MM.1S (cell line): ENCODE measurements around the gene C19orf53.

Source experiments
- DNase-seq: peaks from one replicate; pipeline ENCODE4 v3.0.0-alpha.2; 2015
- H2AFZ ChIP-seq: fragments of 300-600 bp; sonication (generic); 2 replicates; pipeline ENCODE4 v1.6.0; 2016; ENCODE audit warnings: antibody characterized with exemption, low read length
- H3F3A ChIP-seq: fragments of 300-600 bp; sonication (generic); 2 replicates; pipeline ENCODE4 v1.6.1; 2016; ENCODE audit warnings: mild to moderate bottlenecking, antibody characterized with exemption, low read length, moderate library complexity, mixed read lengths; ENCODE audit not compliant: insufficient read depth
- H3K27ac ChIP-seq: fragments of 300-600 bp; sonication (generic); 2 replicates; pipeline ENCODE4 v1.5.1; 2016; ENCODE audit warnings: mild to moderate bottlenecking, low read length
- H3K27me3 ChIP-seq: fragments of 300-600 bp; sonication (generic); replicated peaks from 2 replicates; pipeline ENCODE4 v1.6.0; 2016; ENCODE audit warnings: low read length; ENCODE audit not compliant: insufficient read depth
- H3K36me3 ChIP-seq: fragments of 300-600 bp; sonication (generic); replicated peaks from 2 replicates; pipeline ENCODE4 v1.6.1; 2016; ENCODE audit warnings: mild to moderate bottlenecking, low read length, mixed read lengths; ENCODE audit not compliant: insufficient read depth
- H3K4me1 ChIP-seq: fragments of 300-600 bp; sonication (generic); 2 replicates; pipeline ENCODE4 v1.6.1; 2016; ENCODE audit warnings: low read length, mixed read lengths
- H3K4me2 ChIP-seq: fragments of 300-600 bp; sonication (generic); 2 replicates; pipeline ENCODE4 v1.6.0; 2016; ENCODE audit warnings: low read depth, low read length
- H3K4me3 ChIP-seq: fragments of 300-600 bp; sonication (generic); 2 replicates; pipeline ENCODE4 v1.5.1; 2016; ENCODE audit warnings: low read length, mixed read lengths
- H3K79me2 ChIP-seq: fragments of 300-600 bp; sonication (generic); 2 replicates; pipeline ENCODE4 v1.6.1; 2016; ENCODE audit warnings: mixed run types, low read length, mixed read lengths
- H3K9ac ChIP-seq: fragments of 300-600 bp; sonication (generic); 2 replicates; pipeline ENCODE4 v1.6.1; 2016; ENCODE audit warnings: low read length, mixed read lengths
- H3K9me2 ChIP-seq: fragments of 300-600 bp; sonication (generic); replicated peaks from 2 replicates; pipeline ENCODE4 v1.6.1; 2016; ENCODE audit warnings: mild to moderate bottlenecking, low read length, mixed read lengths; ENCODE audit not compliant: insufficient read depth
- H3K9me3 ChIP-seq: fragments of 300-600 bp; sonication (generic); replicated peaks from 2 replicates; pipeline ENCODE4 v1.6.1; 2016; ENCODE audit warnings: mild to moderate bottlenecking, low read length, mixed read lengths; ENCODE audit not compliant: insufficient read depth
- H4K20me1 ChIP-seq: fragments of 300-600 bp; sonication (generic); 2 replicates; pipeline ENCODE4 v1.6.1; 2016; ENCODE audit warnings: mild to moderate bottlenecking, low read length, moderate library complexity, mixed read lengths; ENCODE audit not compliant: insufficient read depth
- CTCF ChIP-seq: fragments of 300-600 bp; sonication (generic); IDR thresholded peaks from 2 replicates; pipeline ENCODE4 v1.5.1; 2016; ENCODE audit warnings: antibody characterized with exemption, low read length, mixed read lengths
- EZH2 ChIP-seq: fragments of 300-600 bp; sonication (generic); optimal IDR thresholded peaks from 2 replicates; pipeline ENCODE3; 2017; ENCODE audit warnings: low read depth, mild to moderate bottlenecking, antibody characterized with exemption, low read length, mixed read lengths
- EZH2phosphoT487 ChIP-seq: fragments of 300-600 bp; sonication (generic); IDR thresholded peaks from 2 replicates; pipeline ENCODE4 v1.6.1; 2018; ENCODE audit warnings: antibody characterized with exemption, low read length

Gene C19orf53

GRCh38 chr19:13796301-13797057, 22.2 kb downstream of the C19orf53 start:
- Histone ChIP-seq H3K9ac (peak overlapping the region; percentile 49; the same call in 1 of the 2 replicates), H3K36me3 (no peaks in the 10 kb centered on the region), H3K4me1 (0 out of 2 replicates have a peak, but pooled peaks cover 5% of the 10 kb centered on the region), H3K27ac (no peak overlapping the region), H3F3A (no peaks in the 10 kb centered on the region), H3K4me3 (peak overlapping the region; percentile 62; the same call in 1 of the 2 replicates), H4K20me1 (no peaks in the 10 kb centered on the region), H3K9me2 (no peaks in the 10 kb centered on the region), H3K27me3 (no peaks in the 10 kb centered on the region), H3K9me3 (no peaks in the 10 kb centered on the region), H3K4me2 (peak overlapping the region; percentile 63), H2AFZ (0 out of 2 replicates have a peak overlapping the region, but pooled peaks have one; percentile 76), H3K79me2 (no peaks in the 10 kb centered on the region)
- DNase-seq: no peak
- TF ChIP-seq CTCF (no peak), EZH2phosphoT487 (no peak), EZH2 (no peak)

GRCh38 chr19:13797058-13797440, 22.8 kb downstream of the C19orf53 start:
- H3F3A ChIP-seq: no peaks in the 10 kb centered on the region
- no peaks in the 10 kb centered on the region for H3K27me3 ChIP-seq
- H4K20me1 ChIP-seq: no peaks in the 10 kb centered on the region
- TF ChIP-seq EZH2phosphoT487: no peak
- no peak for TF ChIP-seq CTCF
- no peak for TF ChIP-seq EZH2
- H3K9me2 ChIP-seq: no peaks in the 10 kb centered on the region
- no peak overlapping the region for H3K4me3 ChIP-seq
- H3K9ac ChIP-seq: no peak overlapping the region
- H3K9me3 ChIP-seq: no peaks in the 10 kb centered on the region
- no peaks in the 10 kb centered on the region for H3K36me3 ChIP-seq
- no peak overlapping the region for H2AFZ ChIP-seq
- H3K27ac ChIP-seq: no peak overlapping the region
- no peak for DNase-seq
- H3K4me2 ChIP-seq: no peak overlapping the region
- 0 out of 2 replicates have a peak, but pooled peaks cover 5% of the 10 kb centered on the region for H3K4me1 ChIP-seq
- no peaks in the 10 kb centered on the region for H3K79me2 ChIP-seq

GRCh38 chr19:13797870-13798269, 23.6 kb downstream of the C19orf53 start:
- Histone ChIP-seq H3K36me3 (no peaks in the 10 kb centered on the region), H3F3A (no peaks in the 10 kb centered on the region), H3K27ac (no peak overlapping the region), H3K4me3 (no peak overlapping the region), H3K27me3 (no peaks in the 10 kb centered on the region), H2AFZ (no peak overlapping the region), H3K4me2 (no peak overlapping the region), H3K9me3 (no peaks in the 10 kb centered on the region), H3K9ac (no peak overlapping the region), H3K9me2 (no peaks in the 10 kb centered on the region), H4K20me1 (no peaks in the 10 kb centered on the region), H3K79me2 (no peaks in the 10 kb centered on the region), H3K4me1 (0 out of 2 replicates have a peak, but pooled peaks cover 5% of the 10 kb centered on the region)
- TF ChIP-seq EZH2phosphoT487 (no peak), CTCF (no peak), EZH2 (no peak)
- DNase-seq: no peak
